G401.6 (cell line): ENCODE results near the gene SINHCAF.
"Not testable (repeated sequence)": the region's sequence is repeated elsewhere in the genome, so short reads cannot be mapped to it uniquely, and the experiment has no call there.

ENCODE experiments used
- FAIRE-seq: peaks from 2 replicates; lab custom pipeline; 2012; peaks lifted over from hg19 to GRCh38; lab: Jason Lieb, UNC

SINHCAF gene

DNA sequence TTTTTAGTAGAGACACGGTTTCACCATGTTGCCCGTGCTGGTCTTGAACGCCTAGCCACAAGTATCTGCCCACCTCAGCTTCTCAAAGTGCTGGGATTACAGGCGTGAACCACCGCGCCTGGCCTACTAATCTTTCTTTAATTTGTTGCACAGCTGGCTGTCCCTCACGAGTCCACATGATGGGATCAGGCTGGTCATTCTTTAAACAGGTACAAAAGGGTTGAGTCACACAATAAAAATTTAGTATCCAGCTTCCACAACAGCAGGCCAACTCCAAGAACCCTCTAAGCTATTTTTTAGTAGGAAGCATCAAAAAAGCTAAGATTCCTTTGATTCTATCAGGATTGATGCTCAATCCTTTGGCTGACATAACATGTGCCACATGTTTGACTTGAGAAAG lies 17.8 kb downstream of the SINHCAF start:
- FAIRE-seq: no peak

DNA sequence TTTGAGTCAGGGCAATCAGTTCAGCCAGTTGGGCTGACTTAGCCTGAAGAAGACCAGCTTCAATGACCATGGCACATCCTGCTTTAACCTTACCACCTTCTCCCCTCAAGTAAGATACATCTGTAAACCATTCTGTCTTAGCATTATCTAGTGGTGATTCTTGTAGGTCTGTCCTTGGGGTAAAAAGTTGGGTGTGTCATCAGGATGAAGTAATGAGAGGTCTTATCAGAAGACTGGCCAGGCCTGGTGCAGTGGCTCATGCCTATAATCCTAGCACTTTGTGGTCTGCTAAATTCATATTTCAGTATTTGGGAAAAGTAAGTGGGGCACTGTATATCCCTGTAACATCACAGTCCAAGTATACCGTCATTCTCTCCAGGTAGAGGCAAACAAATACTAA lies 19.1 kb downstream of the SINHCAF start:
- no peak for FAIRE-seq

DNA sequence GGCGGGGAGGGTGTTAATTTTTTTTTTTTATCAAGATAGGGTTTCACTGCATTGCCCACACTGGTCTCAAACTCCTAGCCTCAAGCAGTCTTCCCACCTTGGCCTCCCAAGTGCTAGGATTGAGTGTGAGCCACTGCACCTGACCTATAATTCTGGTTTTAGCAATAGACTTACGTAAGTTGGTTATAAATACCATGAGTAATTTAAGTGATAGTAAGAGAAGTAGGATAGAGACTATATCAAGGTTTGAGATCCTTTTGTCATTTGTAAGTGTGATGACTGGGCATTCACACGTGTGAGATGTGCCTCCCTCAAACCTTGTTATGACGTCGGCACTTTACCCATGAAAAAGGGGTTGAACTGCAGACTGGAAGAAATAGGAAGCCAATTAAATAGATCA lies 22.5 kb downstream of the SINHCAF start:
- FAIRE-seq: no peak

DNA sequence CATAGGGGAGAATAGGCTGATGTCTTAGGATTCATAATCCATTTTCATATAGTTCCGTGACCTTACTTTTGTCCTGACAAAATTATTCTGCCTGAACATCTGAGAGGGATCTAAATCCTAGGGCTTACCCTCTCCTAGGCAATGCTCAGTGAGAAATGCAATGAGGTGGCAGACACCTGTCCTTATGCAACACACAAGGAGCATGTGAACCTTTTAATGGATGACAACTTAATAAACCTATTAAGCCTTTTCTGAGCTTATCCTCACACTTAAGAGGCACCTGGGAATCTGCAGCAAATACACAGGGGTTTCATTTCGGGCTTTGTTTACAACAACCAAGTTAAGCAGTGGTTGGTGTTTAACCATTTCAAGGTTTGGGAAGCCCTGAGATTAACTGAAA lies 24.6 kb downstream of the SINHCAF start:
- FAIRE-seq: no peak

DNA sequence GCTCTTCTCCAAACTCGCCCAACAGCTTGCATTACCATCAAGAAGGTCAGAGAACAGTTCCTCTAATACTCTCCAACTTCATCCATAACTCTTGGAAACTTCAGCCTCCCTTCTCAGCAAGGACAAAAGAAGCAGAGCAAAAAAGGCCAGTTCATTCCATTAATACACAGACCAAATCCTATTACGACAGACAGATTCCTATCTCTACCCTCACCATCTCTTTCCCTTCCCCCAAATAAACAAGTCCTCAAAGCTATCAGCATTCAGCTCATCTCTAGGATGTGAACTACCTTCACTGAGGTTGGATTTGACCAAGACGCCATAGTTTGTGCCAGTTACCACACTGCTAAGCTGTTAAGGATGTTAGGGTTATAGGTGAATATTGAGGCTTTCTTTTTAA lies 25.2 kb downstream of the SINHCAF start:
- FAIRE-seq: no peak

DNA sequence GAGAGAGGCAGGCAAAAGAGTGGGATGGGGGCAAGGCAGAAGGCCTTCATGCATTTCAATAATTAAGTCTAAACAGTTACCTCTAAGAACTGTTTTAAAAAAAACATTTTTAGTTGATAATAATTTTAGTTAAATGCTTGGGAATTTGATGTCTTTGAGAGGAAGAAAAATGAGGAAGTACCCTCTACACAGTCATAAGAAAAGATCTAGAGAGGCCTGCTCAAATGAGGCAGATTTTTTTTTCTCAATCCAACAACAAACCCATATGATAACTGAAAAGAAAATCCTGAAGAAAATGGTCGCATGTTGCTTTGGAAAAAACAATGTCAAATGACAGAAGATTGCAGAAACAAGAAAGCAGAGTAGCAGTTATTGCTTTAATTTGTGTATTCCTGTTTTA lies 25.6 kb downstream of the SINHCAF start:
- no peak for FAIRE-seq

DNA sequence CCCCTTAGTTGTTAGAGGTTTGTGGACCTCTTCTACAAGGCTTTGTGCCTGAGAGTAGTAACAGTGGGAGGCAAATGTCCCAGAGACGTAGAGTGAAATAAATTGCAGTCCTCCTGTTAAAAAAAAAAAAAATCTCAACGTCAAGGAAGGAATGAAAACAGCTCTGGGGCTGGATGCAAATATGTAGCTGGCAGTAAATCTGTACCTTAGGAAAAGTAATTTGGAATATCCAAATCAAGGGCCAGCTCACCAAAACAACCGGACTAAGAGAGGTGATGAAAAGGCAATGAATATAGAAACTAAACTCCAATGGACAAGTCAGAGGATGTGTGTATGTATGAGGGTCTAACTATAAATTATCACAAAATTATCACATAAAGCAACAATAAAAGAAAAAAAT lies 27.0 kb downstream of the SINHCAF start:
- no peak for FAIRE-seq

DNA sequence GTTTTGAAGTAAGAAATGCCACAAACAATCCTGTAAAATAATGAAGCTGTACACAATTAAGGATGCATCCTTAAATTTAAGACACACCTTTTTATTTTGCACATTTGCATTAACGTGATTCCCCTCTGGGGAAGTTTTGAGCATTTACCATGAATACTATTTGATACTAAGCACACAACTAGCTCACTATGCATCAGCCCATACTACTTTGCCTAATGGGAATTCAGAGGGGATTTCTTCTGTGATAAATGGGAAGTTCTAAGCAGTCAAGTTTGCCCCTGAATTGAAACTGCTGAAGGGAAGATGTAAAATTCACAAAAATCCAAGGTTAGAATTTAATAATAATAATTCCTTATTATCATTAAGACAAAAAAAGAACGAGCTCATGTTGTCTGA lies 27.4 kb downstream of the SINHCAF start:
- FAIRE-seq: no peak

DNA sequence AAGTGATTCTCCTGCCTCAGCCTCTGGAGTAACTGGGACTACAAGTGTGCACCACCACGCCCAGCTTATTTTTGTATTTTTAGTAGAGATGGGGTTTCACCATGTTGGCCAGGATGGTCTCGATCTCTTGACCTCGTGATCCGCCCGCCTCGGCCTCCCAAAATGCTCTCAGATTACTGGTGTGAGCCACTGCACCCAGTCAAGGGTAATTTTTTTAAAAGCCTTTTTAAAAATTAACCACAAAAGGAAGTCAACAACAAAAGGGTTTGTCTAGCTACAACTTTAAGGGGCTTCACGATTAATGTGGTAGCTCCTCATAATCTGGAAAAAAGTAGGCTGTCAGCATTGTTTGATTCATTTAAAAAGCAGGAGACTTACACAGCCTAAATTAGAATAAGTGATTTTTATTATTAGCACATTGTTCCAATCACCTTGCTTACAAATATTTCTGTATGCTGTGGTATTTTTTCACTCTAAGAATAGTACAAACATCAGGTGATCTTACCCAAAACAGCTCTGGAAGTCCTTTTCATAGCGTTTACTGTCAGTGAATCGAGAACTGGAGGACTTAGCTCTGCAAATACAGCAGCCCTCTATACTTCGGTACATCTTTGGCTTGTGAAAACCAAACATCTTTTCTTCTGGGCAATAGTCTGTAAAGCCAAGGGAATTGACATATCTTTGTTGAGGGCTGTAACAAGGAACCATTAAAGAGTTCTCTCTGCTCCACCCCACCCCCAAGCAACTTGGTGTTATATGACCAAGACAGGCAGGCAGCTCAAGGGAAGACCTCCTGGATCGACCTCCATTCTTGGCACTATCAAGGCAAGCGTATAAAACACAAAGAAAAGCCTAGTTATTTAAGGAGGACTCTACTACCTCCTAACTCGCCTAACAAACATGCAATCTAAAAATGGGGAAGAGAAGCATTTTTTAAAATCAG lies 28.1 kb downstream of the SINHCAF start:
- no peak for FAIRE-seq

DNA sequence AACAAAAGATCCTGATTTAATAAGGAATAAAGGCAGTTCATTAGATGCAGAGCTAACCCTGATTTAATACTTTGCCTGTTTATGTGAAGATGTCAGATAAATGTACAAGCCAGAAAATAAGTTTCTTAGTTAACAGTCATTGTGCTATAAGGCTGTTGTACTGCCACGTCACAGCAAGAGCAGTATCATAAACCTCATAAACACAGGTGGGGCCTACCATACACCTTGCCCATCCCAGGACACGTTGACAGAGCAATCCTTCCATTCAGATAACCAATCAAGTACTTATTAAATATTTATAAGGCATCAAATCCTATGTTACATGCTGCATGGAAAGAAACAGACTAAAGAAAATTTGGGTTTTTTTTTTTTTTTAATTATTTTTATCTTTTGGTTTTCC lies 36.5 kb downstream of the SINHCAF start:
- no peak for FAIRE-seq

DNA sequence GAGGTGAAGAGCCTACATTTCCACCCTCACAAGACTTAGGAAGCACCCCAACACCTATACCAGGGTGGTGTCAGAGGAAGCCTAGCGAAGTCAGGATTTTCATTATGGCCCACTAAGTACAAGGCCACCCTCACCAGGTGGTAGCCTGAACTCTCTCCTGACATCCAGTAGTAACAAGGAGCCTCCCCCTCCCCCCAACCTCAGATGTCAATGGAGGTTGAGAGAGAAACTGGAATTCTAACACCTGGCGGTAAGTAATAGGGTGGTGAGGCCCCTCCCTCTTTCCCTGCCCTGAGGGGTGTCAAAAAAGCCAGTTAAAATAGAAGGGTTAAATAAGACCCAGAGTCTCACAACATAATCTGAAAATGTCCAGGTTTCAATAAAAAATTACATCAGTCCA lies 37.6 kb downstream of the SINHCAF start:
- FAIRE-seq: no peak

DNA sequence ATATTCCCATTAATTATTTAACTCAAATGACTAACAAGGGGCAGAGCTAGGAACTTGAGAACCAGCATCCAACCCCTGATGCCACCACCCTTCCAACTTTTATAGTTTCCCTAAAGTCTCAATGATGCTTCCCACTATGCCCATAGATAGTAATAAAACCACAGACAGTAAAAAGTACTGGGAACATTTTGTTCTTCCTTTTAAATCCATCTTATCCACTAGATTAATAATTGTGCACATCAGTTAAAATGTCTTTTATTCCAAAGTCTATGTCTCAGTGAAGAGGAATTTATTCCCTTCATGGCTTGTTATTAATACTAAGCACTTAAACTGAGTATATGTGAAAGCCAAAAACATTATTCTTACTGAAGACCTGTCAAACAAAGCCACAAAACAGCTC lies 45.8 kb downstream of the SINHCAF start:
- no peak for FAIRE-seq

DNA sequence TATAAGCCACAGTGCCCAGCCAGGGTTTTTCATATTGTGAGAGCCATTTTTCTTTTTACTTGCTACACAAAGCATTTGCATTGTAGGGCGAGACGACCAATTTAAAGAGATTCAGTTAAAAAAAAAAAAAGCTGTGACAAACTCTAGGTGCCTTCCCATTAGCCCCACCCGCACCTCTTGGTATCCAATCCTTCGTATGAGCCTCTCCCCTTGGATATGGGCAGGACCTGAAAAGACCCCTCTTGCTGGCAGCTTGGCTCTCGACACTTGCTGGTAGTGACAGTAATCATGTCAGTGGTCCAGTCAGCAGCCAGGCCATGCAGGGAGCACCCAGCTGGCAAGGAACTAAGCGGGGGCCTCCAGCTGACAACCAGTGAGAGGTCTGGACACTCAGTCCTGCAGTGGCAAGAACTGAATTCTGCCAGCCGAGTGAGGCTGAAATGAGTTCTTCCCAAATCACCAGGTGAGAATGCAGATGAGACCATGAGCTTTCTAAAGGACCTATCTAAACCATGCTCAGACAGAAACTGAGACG lies 46.5 kb downstream of the SINHCAF start:
- FAIRE-seq: no peak

DNA sequence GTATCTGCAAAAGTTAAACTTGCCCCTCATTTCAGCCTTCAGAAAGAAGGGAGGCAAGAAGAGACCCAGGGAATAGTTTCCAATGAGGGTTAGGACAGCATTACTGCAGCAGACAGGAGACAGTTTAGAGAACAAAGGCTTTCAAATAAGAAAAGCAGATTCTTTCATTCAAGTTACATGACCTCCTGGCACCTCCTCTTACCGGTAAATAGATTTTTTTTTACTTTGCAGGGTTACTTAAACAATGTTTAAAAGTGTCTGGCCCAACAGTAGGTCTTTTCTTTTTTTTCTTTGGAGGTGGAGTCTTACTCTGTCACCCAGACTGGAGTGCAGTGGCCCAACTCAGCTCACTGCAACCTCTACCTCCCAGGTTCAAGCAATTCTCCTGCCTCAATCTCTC lies 47.1 kb downstream of the SINHCAF start:
- FAIRE-seq: no peak

DNA sequence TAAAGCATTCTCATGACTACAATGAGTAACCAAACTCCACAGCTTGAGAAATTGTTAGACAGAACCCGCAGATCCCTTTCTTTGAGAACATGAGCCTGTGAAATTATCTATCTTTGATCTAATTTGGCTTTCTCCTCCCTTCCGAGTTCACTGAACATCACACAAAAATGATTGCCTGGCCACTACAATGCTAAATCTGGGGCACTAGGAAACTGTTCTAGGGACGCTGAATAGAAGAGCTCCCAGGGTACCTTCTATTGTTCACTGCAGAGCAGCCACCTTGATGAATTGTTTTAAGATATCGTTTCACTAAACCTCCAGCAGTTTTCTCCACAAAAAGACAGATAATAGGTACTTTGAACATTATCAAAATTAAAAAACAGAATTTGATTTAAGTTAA lies 47.5 kb downstream of the SINHCAF start:
- no peak for FAIRE-seq

DNA sequence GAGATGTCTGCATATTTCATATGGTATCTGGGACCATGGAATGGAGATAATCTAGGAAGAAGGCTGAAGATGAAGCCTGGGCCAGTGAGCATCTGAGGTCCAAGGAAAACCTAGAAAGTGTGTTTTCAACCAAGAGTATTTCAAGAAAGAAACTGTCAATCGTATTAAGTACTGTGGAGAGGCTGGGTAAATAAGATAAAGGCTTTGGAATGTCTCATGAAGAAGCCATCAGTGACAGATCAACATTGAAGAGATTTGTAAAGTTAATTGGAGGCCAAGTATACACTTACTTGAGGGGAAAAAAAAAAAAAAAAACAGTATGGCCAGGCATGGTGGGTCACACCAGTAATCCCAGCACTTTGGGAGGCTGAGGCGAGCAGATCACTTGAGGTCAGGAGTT lies 48.9 kb downstream of the SINHCAF start:
- no peak for FAIRE-seq

DNA sequence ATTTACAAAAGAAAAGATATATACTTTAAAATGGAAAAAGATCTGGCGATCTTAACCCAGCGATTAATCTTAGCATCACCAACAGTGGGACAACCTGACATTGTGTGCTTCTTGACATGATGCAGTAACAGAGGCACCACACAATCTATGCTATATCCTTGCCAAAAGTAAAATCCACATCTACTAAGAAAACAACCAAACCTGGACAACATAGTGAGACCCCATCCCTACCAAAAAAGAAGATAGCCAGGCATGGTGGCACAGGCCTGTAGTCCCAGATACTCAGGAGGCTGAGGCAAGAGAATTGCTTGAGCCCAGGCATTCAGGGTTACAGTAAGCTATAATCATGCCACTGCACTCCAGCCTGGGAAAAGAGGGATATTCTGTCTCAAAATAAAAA lies 50.5 kb downstream of the SINHCAF start:
- FAIRE-seq: no peak

DNA sequence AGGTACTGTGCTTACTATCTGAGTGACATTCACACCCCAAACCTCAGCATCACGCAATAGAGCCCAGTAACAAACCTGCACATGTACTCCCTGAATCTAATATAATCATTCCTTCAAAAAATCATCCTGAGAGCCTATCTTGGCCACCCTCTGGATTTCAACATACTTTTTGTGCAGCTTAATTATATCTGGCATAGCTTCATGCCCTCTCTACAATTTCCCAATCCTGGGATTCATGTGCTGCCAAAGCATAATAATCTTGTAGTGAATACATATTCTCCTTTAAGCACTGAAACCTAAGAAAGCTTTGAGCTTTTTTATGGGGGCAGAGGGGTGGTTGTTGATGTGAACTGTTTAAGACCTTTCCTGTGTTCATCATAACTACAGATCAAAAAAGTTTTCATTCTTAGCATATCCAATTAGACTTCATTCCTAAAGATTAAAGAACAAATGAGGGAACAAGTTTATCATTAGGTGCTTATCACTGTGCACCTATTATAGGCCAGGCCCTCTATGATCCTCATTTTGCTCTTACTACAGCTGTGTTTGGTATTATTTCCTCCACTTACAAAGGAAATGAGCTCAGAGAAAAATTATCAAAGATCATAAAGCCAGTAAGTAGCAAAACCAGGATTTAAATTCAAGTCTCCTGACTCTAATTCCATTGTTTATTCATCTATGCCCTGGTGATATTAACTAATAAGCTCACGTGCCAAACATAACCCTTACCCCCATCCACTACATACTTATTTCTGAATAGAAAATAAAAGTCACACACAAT lies 51.2 kb downstream of the SINHCAF start:
- FAIRE-seq: no peak

DNA sequence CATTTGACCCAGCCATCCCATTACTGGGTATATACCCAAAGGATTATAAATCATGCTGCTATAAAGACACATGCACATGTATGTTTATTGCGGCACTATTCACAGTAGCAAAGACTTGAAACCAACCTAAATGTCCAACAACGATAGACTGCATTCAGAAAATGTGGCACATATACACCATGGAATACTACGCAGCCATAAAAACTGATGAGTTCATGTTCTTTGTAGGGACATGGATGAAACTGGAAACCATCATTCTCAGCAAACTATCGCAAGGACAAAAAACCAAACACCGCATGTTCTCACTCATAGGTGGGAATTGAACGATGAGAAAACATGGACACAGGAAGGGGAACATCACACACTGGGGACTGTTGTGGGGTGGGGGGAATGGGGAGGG lies 52.2 kb downstream of the SINHCAF start:
- not testable (repeated sequence) for FAIRE-seq

DNA sequence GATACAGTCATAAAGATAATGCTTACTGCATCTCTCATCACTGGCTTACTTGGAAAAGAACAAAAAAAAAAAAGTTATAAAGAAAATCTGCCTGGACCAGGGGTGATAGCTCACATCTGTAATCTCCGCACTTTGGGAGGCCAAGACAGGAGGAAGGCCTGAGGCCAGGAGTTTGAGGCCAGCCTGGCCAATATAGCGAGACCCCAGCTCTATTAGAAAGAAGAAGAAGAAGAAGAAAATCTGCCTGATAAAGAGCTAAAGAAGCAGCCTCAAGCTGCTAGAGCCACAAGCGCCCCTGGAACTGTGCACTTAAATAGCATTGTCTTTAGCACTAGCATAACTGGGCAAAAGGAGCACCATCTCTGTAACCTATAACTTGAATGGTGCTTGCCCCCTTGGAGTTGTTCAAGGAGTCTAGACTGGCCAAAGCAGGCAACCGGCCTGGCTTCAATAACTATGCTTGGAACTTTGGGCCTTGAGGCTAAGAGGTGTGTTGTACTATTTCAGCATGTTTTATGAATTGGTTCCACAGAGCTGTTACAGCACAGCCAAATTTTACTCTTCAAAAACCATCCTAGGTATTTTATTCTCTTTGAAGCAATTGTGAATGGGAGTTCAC lies 53.2 kb downstream of the SINHCAF start:
- no peak for FAIRE-seq

DNA sequence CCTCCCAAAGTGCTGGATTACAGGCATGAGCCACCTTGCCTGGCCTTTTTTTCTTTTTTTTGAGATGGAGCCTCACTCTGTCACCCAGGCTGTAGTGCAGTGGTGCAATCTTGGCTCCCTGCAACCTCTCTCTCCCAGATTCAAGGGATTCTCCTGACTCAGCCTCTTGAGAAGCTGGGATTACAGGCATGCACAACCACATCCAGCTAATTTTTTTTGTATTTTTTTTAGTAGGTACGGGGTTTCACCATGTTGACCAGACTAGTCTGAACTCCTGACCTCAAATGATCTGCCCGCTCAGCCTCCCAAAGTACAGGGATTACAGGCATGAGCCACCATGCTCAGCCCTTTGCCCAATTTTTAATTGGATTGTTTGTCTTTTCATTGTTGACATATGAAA lies 58.0 kb downstream of the SINHCAF start:
- FAIRE-seq: no peak

DNA sequence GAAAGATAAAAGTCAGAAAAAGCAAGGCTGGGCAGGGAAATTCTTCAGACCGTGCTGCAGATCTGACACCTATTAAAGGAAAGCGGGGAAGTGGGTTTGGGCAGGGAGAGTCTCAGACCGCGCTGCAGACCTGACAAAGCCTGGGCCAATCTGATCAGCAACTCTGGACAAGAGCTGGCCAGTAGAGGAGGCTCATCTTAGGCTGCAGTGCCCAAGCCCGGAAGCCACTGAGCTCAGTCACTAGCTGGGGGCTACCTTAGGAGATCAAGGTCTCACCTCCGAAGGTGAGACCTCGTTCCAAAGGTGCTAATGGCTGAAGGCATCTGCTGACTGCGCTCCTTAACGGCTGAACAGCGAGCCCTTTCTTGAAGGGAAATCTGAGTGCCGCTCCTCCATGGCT lies 60.2 kb downstream of the SINHCAF start:
- no peak for FAIRE-seq

DNA sequence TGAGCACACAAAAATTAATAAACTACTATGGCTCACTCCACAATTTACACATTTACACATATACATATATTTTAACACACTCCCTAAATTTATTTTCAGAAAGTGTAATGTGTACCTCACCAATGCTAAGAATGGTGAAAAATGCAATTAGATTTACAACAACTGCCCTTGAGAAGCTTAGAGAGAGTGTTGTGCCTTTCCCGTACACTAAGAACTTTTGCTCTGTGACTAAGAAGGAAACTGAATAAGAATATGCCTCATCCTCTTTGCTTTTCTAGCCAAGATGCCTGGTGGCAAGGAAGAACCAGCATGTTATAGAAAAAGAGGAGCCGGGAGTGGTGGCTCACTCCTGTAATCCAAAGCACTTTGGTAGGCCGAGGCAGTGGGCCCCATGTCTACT lies 62.3 kb downstream of the SINHCAF start:
- FAIRE-seq: no peak
